GM03348 (cell line): ENCODE data around the gene PRKAG2.
A peak's percentile ranks its signal among the peaks of the same experiment; 100 is the strongest.

Source experiments
- DNase-seq: peaks from one replicate; pipeline ENCODE4 v3.0.0; 2012; ENCODE audit warnings: low spot score

PRKAG2 gene

GRCh38 chr7:151708610-151709009 is 168.3 kb downstream of the PRKAG2 start:
- DNase-seq, result no peak

- no peak for DNase-seq
Observed at GRCh38 chr7:151707757-151708156, 169.2 kb downstream of the PRKAG2 start.

GRCh38 chr7:151707105-151707469 is 169.8 kb downstream of the PRKAG2 start:
- DNase-seq, result no peak

- no peak for DNase-seq
Observed at GRCh38 chr7:151706277-151707104, 170.4 kb downstream of the PRKAG2 start.

GRCh38 chr7:151705636-151706276 is 171.2 kb downstream of the PRKAG2 start:
- peak; percentile 83 for DNase-seq

- peak; percentile 28 for DNase-seq
Observed at GRCh38 chr7:151704960-151705635, 171.8 kb downstream of the PRKAG2 start.

- DNase-seq, result no peak
Observed at GRCh38 chr7:151704299-151704959, 172.5 kb downstream of the PRKAG2 start.

GRCh38 chr7:151702961-151703360 is 174.0 kb downstream of the PRKAG2 start:
- DNase-seq, result no peak

- DNase-seq, result no peak
Observed at GRCh38 chr7:151700586-151701165, 176.2 kb downstream of the PRKAG2 start.

- no peak for DNase-seq
Observed at GRCh38 chr7:151699928-151700319, 177.0 kb downstream of the PRKAG2 start.

GRCh38 chr7:151699147-151699927 is 177.6 kb downstream of the PRKAG2 start:
- DNase-seq, result no peak

- DNase-seq, result no peak
Observed at GRCh38 chr7:151697942-151698341, 179.0 kb downstream of the PRKAG2 start.

GRCh38 chr7:151697515-151697895 is 179.4 kb downstream of the PRKAG2 start:
- no peak for DNase-seq

- no peak for DNase-seq
Observed at GRCh38 chr7:151696721-151697514, 180.0 kb downstream of the PRKAG2 start.

- DNase-seq, result no peak
Observed at GRCh38 chr7:151695951-151696541, 180.9 kb downstream of the PRKAG2 start.

- no peak for DNase-seq
Observed at GRCh38 chr7:151694828-151695580, 181.9 kb downstream of the PRKAG2 start.

- DNase-seq, result no peak
Observed at GRCh38 chr7:151694441-151694827, 182.5 kb downstream of the PRKAG2 start.

- DNase-seq, result no peak
Observed at GRCh38 chr7:151693140-151693539, 183.8 kb downstream of the PRKAG2 start.

- DNase-seq, result no peak
Observed at GRCh38 chr7:151692721-151693120, 184.2 kb downstream of the PRKAG2 start.
